Neural cell (in vitro differentiated cells): ENCODE measurements around the gene RSRP1.

Experiments
- EP300 ChIP-seq: fragments of 450-650 bp; conservative IDR thresholded peaks from 2 replicates; pipeline ENCODE4 v1.6.1; 2014; ENCODE audit warnings: antibody characterized with exemption, mild to moderate bottlenecking, moderate library complexity; ENCODE audit not compliant: poor library complexity, severe bottlenecking
- EZH2 ChIP-seq: fragments of 200-600, 300-800 bp; shearing (Covaris generic), sonication (generic); IDR thresholded peaks from 2 replicates; pipeline ENCODE4 v1.6.1; 2014; ENCODE audit warnings: antibody characterized with exemption, low read length, borderline replicate concordance, mild to moderate bottlenecking; ENCODE audit not compliant: insufficient read depth, poor library complexity, severe bottlenecking
- POLR2AphosphoS5 ChIP-seq: IDR thresholded peaks from 2 replicates; pipeline ENCODE4 v1.6.1; 2012
- TAF1 ChIP-seq: IDR thresholded peaks from 2 replicates; pipeline ENCODE4 v1.6.1; 2012; ENCODE audit warnings: low read depth
- TF ChIP-seq, protein P1 (sequence below): fragments of 450-650 bp; IDR thresholded peaks from 2 replicates; pipeline ENCODE4 v1.5.1; 2014; ENCODE audit warnings: antibody characterized with exemption, mild to moderate bottlenecking, moderate library complexity; ENCODE audit not compliant: poor library complexity, severe bottlenecking
- TF ChIP-seq, protein P2 (sequence below): IDR thresholded peaks from 2 replicates; pipeline ENCODE4 v1.6.1; 2012; ENCODE audit warnings: borderline replicate concordance

DNA sequence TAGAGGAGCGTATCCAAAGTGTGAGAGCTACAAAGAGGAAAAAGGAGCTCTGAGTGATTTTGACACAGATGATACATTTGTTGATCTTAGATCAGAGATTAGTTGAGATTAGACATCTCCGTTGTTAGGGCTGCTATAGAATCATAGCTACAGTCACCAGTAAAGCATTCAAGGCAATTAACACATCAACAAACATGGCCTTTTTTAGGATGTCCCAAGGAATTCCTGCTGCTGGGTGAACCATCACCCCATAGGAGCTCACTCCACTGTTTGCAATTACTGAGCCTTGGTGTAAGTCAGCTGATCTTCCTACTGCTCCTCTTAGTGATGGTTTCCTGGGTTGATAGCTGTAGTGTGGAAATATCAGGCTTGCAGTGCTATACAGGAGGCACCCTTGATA is 6.7 kb upstream of the RSRP1 start:
- TF ChIP-seq POLR2AphosphoS5 (no peak), EP300 (no peak), EZH2 (no peak), TAF1 (no peak)
- TF ChIP-seq, protein P1, sequence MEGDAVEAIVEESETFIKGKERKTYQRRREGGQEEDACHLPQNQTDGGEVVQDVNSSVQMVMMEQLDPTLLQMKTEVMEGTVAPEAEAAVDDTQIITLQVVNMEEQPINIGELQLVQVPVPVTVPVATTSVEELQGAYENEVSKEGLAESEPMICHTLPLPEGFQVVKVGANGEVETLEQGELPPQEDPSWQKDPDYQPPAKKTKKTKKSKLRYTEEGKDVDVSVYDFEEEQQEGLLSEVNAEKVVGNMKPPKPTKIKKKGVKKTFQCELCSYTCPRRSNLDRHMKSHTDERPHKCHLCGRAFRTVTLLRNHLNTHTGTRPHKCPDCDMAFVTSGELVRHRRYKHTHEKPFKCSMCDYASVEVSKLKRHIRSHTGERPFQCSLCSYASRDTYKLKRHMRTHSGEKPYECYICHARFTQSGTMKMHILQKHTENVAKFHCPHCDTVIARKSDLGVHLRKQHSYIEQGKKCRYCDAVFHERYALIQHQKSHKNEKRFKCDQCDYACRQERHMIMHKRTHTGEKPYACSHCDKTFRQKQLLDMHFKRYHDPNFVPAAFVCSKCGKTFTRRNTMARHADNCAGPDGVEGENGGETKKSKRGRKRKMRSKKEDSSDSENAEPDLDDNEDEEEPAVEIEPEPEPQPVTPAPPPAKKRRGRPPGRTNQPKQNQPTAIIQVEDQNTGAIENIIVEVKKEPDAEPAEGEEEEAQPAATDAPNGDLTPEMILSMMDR = no peak
- TF ChIP-seq, protein P2, sequence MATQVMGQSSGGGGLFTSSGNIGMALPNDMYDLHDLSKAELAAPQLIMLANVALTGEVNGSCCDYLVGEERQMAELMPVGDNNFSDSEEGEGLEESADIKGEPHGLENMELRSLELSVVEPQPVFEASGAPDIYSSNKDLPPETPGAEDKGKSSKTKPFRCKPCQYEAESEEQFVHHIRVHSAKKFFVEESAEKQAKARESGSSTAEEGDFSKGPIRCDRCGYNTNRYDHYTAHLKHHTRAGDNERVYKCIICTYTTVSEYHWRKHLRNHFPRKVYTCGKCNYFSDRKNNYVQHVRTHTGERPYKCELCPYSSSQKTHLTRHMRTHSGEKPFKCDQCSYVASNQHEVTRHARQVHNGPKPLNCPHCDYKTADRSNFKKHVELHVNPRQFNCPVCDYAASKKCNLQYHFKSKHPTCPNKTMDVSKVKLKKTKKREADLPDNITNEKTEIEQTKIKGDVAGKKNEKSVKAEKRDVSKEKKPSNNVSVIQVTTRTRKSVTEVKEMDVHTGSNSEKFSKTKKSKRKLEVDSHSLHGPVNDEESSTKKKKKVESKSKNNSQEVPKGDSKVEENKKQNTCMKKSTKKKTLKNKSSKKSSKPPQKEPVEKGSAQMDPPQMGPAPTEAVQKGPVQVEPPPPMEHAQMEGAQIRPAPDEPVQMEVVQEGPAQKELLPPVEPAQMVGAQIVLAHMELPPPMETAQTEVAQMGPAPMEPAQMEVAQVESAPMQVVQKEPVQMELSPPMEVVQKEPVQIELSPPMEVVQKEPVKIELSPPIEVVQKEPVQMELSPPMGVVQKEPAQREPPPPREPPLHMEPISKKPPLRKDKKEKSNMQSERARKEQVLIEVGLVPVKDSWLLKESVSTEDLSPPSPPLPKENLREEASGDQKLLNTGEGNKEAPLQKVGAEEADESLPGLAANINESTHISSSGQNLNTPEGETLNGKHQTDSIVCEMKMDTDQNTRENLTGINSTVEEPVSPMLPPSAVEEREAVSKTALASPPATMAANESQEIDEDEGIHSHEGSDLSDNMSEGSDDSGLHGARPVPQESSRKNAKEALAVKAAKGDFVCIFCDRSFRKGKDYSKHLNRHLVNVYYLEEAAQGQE = no peak
